ENCODE measurements around the gene TSPAN32. TPM values are rescaled to one million over a fixed set of nuclear protein-coding genes. Genes with fewer than 3 reads are reported as not detected.
"Not testable (repeated sequence)": the region's sequence is repeated elsewhere in the genome, so short reads cannot be mapped to it uniquely, and the experiment has no call there.

Gene TSPAN32
- polyA plus RNA-seq, 6 donors from 2014 or later, result 6.5 to 24.0 (median 13.5) TPM

DNA sequence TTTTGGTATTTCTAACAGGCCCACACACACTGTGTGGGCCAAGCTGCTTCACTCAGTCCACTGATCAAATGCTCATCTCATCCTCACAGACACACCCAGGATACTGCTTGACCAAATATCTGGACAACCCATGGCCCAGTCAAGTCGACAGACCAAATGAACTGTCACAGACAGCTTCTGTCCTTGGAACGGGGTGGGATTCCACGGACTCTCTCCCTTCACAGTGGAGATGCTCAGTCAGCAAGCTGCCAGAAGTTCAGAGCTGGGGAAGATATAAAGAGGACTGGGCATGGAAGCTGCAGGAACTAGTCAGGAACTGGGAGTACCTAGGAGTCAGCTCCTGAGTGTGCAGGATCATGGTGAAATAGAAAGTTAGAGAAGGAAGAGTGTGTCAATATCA, 40.7 kb downstream of the TSPAN32 start:
- H3K36me3 Mint-ChIP-seq, result no peaks in the 10 kb centered on the region
- no peak for DNase-seq
- H3K27me3 Mint-ChIP-seq, result no peaks in the 10 kb centered on the region
- ATAC-seq (ENCODE audit: low read depth in 2 of 2), result no peak
- H3K4me3 Mint-ChIP-seq, result no peak overlapping the region
- no peak overlapping the region for H3K27ac Mint-ChIP-seq
- H3K4me1 Mint-ChIP-seq, result peaks cover 3 to 5% (median 5%) of the 10 kb centered on the region in 3 donors
- H3K9me3 Mint-ChIP-seq, result peaks cover 0 to 17% (median 5%) of the 10 kb centered on the region in 7 donors

GRCh38 chr11:2342981-2343380, 41.2 kb downstream of the TSPAN32 start:
- Mint-ChIP-seq H3K27ac (no peak overlapping the region), H3K27me3 (no peaks in the 10 kb centered on the region), H3K36me3 (peaks cover 0 to under 1% of the 10 kb centered on the region in 2 donors), H3K4me1 (peaks cover 3 to 5% (median 5%) of the 10 kb centered on the region in 3 donors), H3K4me3 (no peak overlapping the region), H3K9me3 (peaks cover 0 to 17% (median 5%) of the 10 kb centered on the region in 7 donors)
- DNase-seq (no peak), ATAC-seq (ENCODE audit: low read depth in 2 of 2) (no peak)

- no peak for ATAC-seq (ENCODE audit: low read depth in 2 of 2)
- Mint-ChIP-seq H3K36me3 (peaks cover 0 to 6% of the 10 kb centered on the region in 2 donors), H3K4me1 (peaks cover 3 to 5% (median 4%) of the 10 kb centered on the region in 3 donors), H3K9me3 (peaks cover under 1 to 17% (median 5%) of the 10 kb centered on the region in 7 donors), H3K27me3 (no peaks in the 10 kb centered on the region), H3K4me3 (no peak overlapping the region), H3K27ac (peak overlapping the region in 1 of 6 donors; percentile 72)
- DNase-seq, result no peak
Measured at GRCh38 chr11:2343502-2343901, 41.7 kb downstream of the TSPAN32 start.

DNA sequence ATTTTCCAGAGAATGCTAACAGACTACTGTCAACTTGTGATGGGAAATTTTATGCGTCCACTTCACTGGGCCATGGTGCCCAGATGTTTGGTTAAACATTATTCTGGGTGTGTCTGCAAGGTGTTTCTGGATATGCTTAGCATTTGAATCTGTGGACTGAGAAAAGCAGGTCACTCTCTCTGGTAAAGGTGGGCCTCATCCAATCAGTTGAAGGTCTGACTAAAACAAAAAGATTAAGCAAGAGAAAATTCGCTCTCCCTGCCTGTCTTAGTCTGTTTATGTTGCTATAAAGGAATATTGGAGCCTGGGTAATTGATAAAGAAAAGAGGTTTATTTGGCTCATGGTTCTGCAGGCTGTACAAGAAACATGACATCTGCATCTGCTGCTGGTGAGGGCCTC, 43.2 kb downstream of the TSPAN32 start:
- H3K4me3 Mint-ChIP-seq, result no peak overlapping the region
- ATAC-seq (ENCODE audit: low read depth in 2 of 2) (no peak), DNase-seq (no peak)
- H3K27ac Mint-ChIP-seq, result no peak overlapping the region
- no peaks in the 10 kb centered on the region for H3K4me1 Mint-ChIP-seq
- no peaks in the 10 kb centered on the region for H3K27me3 Mint-ChIP-seq
- peaks cover 5 to 29% (median 13%) of the 10 kb centered on the region in 7 donors for H3K9me3 Mint-ChIP-seq
- H3K36me3 Mint-ChIP-seq, result peaks cover 5 to 16% of the 10 kb centered on the region in 2 donors

- Mint-ChIP-seq H3K4me1 (no peaks in the 10 kb centered on the region), H3K9me3 (peaks cover 5 to 29% (median 16%) of the 10 kb centered on the region in 7 donors), H3K27ac (peak overlapping the region in 1 of 6 donors; percentile 23), H3K27me3 (no peaks in the 10 kb centered on the region), H3K36me3 (peaks cover 5 to 16% of the 10 kb centered on the region in 2 donors), H3K4me3 (no peak overlapping the region)
- ATAC-seq (ENCODE audit: low read depth in 2 of 2) (no peak), DNase-seq (no peak)
Measured at GRCh38 chr11:2346014-2346413, 44.2 kb downstream of the TSPAN32 start.

DNA sequence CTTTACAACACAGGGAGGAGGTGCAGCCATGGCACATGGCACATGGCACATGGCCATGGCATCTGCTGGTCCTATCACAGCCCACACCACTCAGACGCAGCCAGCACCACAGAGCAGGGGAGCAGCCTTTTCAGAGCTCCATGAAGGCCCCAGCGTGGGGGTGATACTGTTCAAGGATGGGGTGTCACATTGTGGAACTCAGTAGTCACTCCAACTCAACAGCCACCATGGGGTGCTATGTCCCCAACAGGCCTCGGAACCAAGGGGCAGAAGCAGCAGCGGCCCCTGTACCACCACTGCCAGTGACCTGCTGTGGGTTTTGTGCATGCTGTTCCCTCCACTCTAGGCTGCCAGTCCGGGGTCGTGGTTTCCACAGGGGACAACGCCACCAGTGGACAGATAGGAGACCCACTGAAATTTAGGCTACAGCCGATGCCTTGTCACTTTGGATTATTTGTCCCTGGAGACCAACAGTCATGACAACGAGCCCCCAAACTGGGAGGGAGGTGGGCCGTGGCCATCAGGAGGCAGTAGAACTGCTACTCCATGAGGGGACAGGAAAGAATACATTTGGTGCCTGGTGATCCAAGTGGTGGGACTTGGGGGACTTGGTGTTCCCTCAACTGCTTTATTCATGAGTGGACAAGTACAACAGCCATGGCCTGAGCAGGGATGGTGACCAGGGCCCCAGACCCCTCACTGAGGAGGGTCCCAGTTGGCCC, 44.9 kb downstream of the TSPAN32 start:
- no peak overlapping the region for H3K27ac Mint-ChIP-seq

DNA sequence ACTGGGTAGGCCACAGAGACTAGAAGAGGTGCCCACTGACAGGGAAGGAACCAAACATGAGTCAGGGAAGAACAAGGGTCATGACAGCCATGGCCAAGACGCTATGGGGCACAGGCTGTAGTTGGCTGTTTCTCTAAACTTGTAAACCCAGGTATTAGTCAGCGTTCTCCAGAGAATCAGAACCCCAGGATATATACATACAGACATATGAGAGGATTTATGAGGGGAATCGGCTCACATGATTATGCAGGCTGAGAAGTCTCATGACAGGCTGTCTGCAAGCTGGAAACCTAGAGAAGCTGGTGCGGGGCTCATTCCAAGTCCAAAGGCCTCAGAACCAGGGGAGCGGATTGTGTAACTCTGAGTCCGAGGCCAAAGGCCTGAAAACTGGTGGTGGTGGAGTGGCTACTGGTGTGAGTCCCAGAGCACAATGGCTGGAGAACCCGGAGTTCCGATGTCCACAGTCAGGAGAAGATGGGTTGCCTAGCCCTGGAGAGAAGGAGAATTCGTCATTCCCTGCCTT, 45.6 kb downstream of the TSPAN32 start:
- H3K9me3 Mint-ChIP-seq, result peaks cover 5 to 28% (median 16%) of the 10 kb centered on the region in 7 donors
- no peak for ATAC-seq (ENCODE audit: low read depth in 2 of 2)
- H3K36me3 Mint-ChIP-seq, result peaks cover 5 to 16% of the 10 kb centered on the region in 2 donors
- no peak overlapping the region for H3K4me3 Mint-ChIP-seq
- no peaks in the 10 kb centered on the region for H3K4me1 Mint-ChIP-seq
- no peaks in the 10 kb centered on the region for H3K27me3 Mint-ChIP-seq
- DNase-seq, result no peak
- no peak overlapping the region for H3K27ac Mint-ChIP-seq

More for the DNA sequence above, 44.9 kb downstream of the TSPAN32 start:
- DNase-seq (no peak), ATAC-seq (ENCODE audit: low read depth in 2 of 2) (no peak)
- Mint-ChIP-seq H3K4me1 (no peaks in the 10 kb centered on the region), H3K27me3 (no peaks in the 10 kb centered on the region), H3K9me3 (peaks cover 5 to 29% (median 16%) of the 10 kb centered on the region in 7 donors), H3K4me3 (peak overlapping the region in 1 of 8 donors; percentile 57), H3K36me3 (peaks cover 5 to 16% of the 10 kb centered on the region in 2 donors)

DNA sequence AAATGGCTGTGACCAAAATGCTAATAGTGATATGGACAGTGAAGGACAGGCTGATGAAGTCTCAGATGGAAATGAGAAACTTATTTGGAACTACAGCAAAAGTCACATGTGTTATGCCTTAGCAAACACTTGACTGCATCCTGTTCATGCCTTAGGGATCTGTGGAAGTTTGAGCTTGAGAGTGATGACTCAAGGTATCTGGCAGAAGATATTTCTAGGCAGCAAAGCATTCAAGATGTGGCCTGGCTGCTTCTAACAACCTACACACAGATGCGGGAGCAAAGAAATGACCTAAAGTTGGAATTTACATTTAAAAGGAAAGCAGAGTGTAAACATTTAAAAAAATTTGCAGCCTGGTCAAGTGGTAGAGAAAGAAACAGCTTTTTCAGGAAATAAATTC, 47.2 kb downstream of the TSPAN32 start:
- Mint-ChIP-seq H3K27me3 (no peaks in the 10 kb centered on the region), H3K27ac (no peak overlapping the region), H3K4me3 (no peak overlapping the region), H3K36me3 (peaks cover 5 to 16% of the 10 kb centered on the region in 2 donors), H3K4me1 (no peaks in the 10 kb centered on the region), H3K9me3 (peaks cover 5 to 20% (median 15%) of the 10 kb centered on the region in 7 donors)
- no peak for ATAC-seq (ENCODE audit: low read depth in 2 of 2)
- DNase-seq, result no peak

DNA sequence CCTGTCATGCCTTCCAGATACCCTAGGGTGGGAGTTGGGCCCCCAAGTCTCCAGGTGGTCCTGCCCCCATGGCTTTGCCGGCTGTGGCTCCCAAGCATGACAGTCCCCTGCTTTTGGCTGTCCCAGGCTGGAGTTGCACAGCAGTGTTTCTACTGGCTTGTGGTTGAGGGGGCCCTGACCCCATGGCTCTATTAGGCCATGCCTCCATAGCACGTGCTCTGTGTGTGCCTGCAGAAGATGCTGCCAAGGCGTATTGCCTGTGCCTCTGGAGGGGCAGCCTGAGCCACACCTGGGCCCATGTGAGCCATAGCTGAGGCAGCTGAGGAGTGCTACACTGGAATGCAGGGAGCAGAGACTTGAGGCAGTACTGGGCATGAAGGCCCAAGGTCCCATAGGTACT, 49.9 kb downstream of the TSPAN32 start:
- H3K27me3 Mint-ChIP-seq, result no peaks in the 10 kb centered on the region
- ATAC-seq (ENCODE audit: low read depth in 2 of 2) (no peak), DNase-seq (no peak)
- H3K36me3 Mint-ChIP-seq, result peaks cover 5 to 16% of the 10 kb centered on the region in 2 donors
- H3K4me3 Mint-ChIP-seq, result no peak overlapping the region
- peaks cover 4 to 16% (median 12%) of the 10 kb centered on the region in 7 donors for H3K9me3 Mint-ChIP-seq
- peak overlapping the region in 1 of 6 donors; percentile 13 for H3K27ac Mint-ChIP-seq
- H3K4me1 Mint-ChIP-seq, result no peaks in the 10 kb centered on the region

DNA sequence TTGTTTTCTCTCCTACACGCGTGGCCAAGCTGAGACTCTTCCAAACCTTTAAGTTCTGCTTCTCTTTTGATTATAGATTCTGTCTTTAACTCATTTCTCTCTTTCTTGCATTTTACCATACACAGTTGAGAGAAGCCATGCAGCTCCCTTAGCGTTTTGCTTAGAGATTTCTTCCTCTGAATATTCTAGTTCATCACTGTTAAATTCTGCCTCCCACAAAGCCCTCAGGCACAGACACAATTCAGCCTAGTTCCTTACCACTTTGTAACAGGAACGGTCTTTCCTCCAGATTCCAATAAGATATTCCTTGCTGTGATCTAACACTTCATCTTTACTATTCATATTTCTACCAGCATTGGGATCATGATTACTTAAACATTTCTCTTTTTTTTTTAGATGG, 50.6 kb downstream of the TSPAN32 start:
- no peaks in the 10 kb centered on the region for H3K4me1 Mint-ChIP-seq
- no peak overlapping the region for H3K4me3 Mint-ChIP-seq
- DNase-seq, result no peak
- ATAC-seq (ENCODE audit: low read depth in 2 of 2), result no peak
- H3K27me3 Mint-ChIP-seq, result no peaks in the 10 kb centered on the region
- no peak overlapping the region for H3K27ac Mint-ChIP-seq
- H3K36me3 Mint-ChIP-seq, result peaks cover 5 to 16% of the 10 kb centered on the region in 2 donors
- peaks cover 4 to 16% (median 12%) of the 10 kb centered on the region in 7 donors for H3K9me3 Mint-ChIP-seq

DNA sequence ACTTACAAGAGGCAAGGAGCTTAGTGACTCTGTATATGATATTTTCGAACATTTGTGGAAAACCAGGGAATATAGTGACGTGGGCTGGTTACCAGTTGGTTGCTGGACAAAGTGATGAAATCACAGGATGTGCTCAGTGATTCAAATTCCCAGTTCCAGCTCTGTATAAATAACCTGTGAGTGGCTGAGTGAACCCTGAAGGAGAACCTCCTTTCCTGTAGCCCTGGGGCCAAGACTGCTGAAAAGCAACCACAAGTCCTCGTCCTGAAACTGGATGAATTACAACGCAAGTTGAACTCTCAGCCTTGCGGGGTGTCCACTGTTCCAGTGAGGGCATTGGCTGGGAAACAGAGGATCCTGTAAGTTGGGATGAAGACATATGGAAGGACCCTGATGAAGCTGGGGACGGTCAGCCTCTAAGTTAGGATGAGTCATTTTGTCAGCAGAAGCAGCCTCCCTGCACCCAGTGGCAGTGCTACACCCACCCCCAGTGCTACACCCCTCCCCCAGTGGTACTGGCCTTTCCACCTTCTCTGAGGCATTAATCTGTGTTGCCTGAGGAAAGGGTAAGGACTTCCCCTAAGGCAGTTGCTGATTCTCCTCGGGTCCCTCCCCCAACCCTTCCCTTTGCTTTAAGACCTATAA, 53.3 kb downstream of the TSPAN32 start:
- Mint-ChIP-seq H3K4me1 (peaks cover 0 to 15% (median 9%) of the 10 kb centered on the region in 3 donors), H3K27me3 (no peaks in the 10 kb centered on the region), H3K36me3 (no peaks in the 10 kb centered on the region), H3K27ac (peak overlapping the region in 1 of 6 donors; percentile 11), H3K4me3 (no peak overlapping the region), H3K9me3 (peaks cover 0 to 5% (median 0%) of the 10 kb centered on the region in 7 donors)
- ATAC-seq (ENCODE audit: low read depth in 2 of 2) (no peak), DNase-seq (no peak)

DNA sequence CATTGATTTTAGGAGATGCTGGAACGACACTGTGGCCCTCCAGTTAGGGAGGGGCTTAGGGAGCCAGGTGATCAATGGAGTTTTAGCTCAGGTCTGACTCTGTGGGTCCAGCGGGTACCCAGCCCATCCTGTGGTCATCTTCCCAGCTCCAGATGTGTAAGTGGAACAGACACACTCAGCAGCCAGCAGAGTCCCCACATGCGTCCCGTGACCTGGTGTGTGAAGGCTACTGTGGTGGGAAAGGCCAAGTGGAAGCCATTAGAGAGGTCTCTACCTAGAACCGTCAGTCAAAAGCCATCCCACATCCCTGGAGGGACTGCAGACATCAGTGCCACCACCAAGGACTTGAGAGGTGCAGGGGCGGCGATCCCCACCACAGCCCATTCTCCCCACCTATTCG, 55.4 kb downstream of the TSPAN32 start:
- Mint-ChIP-seq H3K4me3 (no peak overlapping the region), H3K4me1 (peaks cover 0 to 15% (median 13%) of the 10 kb centered on the region in 3 donors), H3K27ac (no peak overlapping the region), H3K27me3 (no peaks in the 10 kb centered on the region), H3K9me3 (no peaks in the 10 kb centered on the region), H3K36me3 (no peaks in the 10 kb centered on the region)
- DNase-seq (no peak), ATAC-seq (ENCODE audit: low read depth in 2 of 2) (no peak)

- DNase-seq; H3K36me3 Mint-ChIP-seq; H3K4me3 Mint-ChIP-seq; ATAC-seq (ENCODE audit: low read depth in 2 of 2); H3K9me3 Mint-ChIP-seq; H3K27me3 Mint-ChIP-seq: not testable (repeated sequence)
- peak overlapping the region in 1 of 6 donors; percentile 44 for H3K27ac Mint-ChIP-seq
- peaks cover 0 to 15% (median 13%) of the 10 kb centered on the region in 3 donors for H3K4me1 Mint-ChIP-seq
Measured at GRCh38 chr11:2357651-2358050, 55.8 kb downstream of the TSPAN32 start.
